ENCODE measurements around the gene JAGN1.

GRCh38 chr3:9902372-9903237 is 12.2 kb downstream of the JAGN1 start, which contains the start of gene IL17RE:
- TF ChIP-seq CTCF (IDR thresholded peaks at IDR 0.05): no peak
- TF ChIP-seq EZH2 (IDR thresholded peaks at IDR 0.05; ENCODE audit: borderline replicate concordance, insufficient read depth, low read depth, low read length, poor library complexity, severe bottlenecking): no peak

Data from B cell (primary cell).